DMS79 (cell line): ENCODE results near the gene CGB8.
A peak's percentile ranks its signal among the peaks of the same experiment; 100 is the strongest.
"Not testable (repeated sequence)": the region's sequence is repeated elsewhere in the genome, so short reads cannot be mapped to it uniquely, and the experiment has no call there.

ENCODE experiments used
- DNase-seq: peaks from one replicate; lab custom pipeline; 2025; lab: John Stamatoyannopoulos, UW

CGB8 gene

GRCh38 chr19:49030323-49030722, 18.6 kb downstream of the CGB8 start:
- DNase-seq, result not testable (repeated sequence)

- DNase-seq, result not testable (repeated sequence)
Observed at GRCh38 chr19:49029749-49030148, 19.2 kb downstream of the CGB8 start.

- DNase-seq, result not testable (repeated sequence)
Observed at GRCh38 chr19:49028686-49029085, 20.2 kb downstream of the CGB8 start.

- DNase-seq, result not testable (repeated sequence)
Observed at GRCh38 chr19:49025599-49025998, 23.3 kb downstream of the CGB8 start.

- not testable (repeated sequence) for DNase-seq
Observed at GRCh38 chr19:49025088-49025487, 23.8 kb downstream of the CGB8 start.

GRCh38 chr19:49024233-49024632, 24.7 kb downstream of the CGB8 start, which contains the start of gene CGB3:
Gene CGB3, minus strand, starts transcription at chr19:49024333. Its CDS starts 362 bp downstream, at chr19:49023971.
- not testable (repeated sequence) for DNase-seq

GRCh38 chr19:49022116-49022515, 26.8 kb downstream of the CGB8 start:
- no peak for DNase-seq

GRCh38 chr19:49020931-49021895, 27.7 kb downstream of the CGB8 start:
- DNase-seq, result no peak

GRCh38 chr19:49020342-49020741, 28.6 kb downstream of the CGB8 start:
- DNase-seq, result no peak

- no peak for DNase-seq
Observed at GRCh38 chr19:49019242-49019932, 29.5 kb downstream of the CGB8 start.

- not testable (repeated sequence) for DNase-seq
Observed at GRCh38 chr19:49018388-49019241, 30.3 kb downstream of the CGB8 start.

- peak; percentile 17 for DNase-seq
Observed at GRCh38 chr19:49017666-49018351, 31.1 kb downstream of the CGB8 start.

GRCh38 chr19:49017041-49017665, 31.8 kb downstream of the CGB8 start, which contains the start of gene LHB:
Gene LHB, minus strand, starts transcription at chr19:49017091. Its CDS starts 10 bp downstream, at chr19:49017081.
- no peak for DNase-seq

- no peak for DNase-seq
Observed at GRCh38 chr19:49016067-49016839, 32.7 kb downstream of the CGB8 start.

- no peak for DNase-seq
Observed at GRCh38 chr19:49014870-49015255, 34.0 kb downstream of the CGB8 start.

- no peak for DNase-seq
Observed at GRCh38 chr19:49014123-49014869, 34.6 kb downstream of the CGB8 start.

- DNase-seq, result no peak
Observed at GRCh38 chr19:49011194-49011593, 37.7 kb downstream of the CGB8 start.

- no peak for DNase-seq
Observed at GRCh38 chr19:49010453-49010852, 38.5 kb downstream of the CGB8 start.

GRCh38 chr19:49009828-49010227, 39.1 kb downstream of the CGB8 start:
- DNase-seq, result no peak
